HFF-Myc (cell line): ENCODE measurements around the gene PLEKHA4.
"Not testable (repeated sequence)": the region's sequence is repeated elsewhere in the genome, so short reads cannot be mapped to it uniquely, and the experiment has no call there.

Source experiments
- DNase-seq: peaks from one replicate; pipeline ENCODE4 v3.0.0-alpha.2; 2011; ENCODE audit warnings: low read depth; ENCODE audit errors: extremely low read depth
- H3K4me3 ChIP-seq: replicated peaks from 2 replicates; pipeline ENCODE4 v1.5.1; 2011; ENCODE audit warnings: low read depth, mild to moderate bottlenecking, control low read depth, low read length
- CTCF ChIP-seq: IDR thresholded peaks from 2 replicates; pipeline ENCODE4 v1.5.1; 2012; ENCODE audit warnings: mild to moderate bottlenecking, low read depth, low read length, control low read depth; ENCODE audit errors: missing control alignments

The PLEKHA4 gene

GRCh38 chr19:48873476-48874302 lies 5.3 kb upstream of the PLEKHA4 start:
- no peak for DNase-seq
- peak overlapping the region; percentile 98 for H3K4me3 ChIP-seq
- no peak for TF ChIP-seq CTCF

GRCh38 chr19:48872884-48873475 lies 4.6 kb upstream of the PLEKHA4 start:
- DNase-seq: peak; percentile 91
- no peak for TF ChIP-seq CTCF
- peak overlapping the region; percentile 98 for H3K4me3 ChIP-seq

GRCh38 chr19:48872182-48872883 lies 3.9 kb upstream of the PLEKHA4 start, which contains the start of gene PPP1R15A:
PPP1R15A (plus strand) TSS chr19:48872421; CDS start chr19:48873234, 813 bp downstream.
- no peak for TF ChIP-seq CTCF
- peak within 1 kb of the TSS; percentile 98 for H3K4me3 ChIP-seq
- peak; percentile 94 for DNase-seq

DNA sequence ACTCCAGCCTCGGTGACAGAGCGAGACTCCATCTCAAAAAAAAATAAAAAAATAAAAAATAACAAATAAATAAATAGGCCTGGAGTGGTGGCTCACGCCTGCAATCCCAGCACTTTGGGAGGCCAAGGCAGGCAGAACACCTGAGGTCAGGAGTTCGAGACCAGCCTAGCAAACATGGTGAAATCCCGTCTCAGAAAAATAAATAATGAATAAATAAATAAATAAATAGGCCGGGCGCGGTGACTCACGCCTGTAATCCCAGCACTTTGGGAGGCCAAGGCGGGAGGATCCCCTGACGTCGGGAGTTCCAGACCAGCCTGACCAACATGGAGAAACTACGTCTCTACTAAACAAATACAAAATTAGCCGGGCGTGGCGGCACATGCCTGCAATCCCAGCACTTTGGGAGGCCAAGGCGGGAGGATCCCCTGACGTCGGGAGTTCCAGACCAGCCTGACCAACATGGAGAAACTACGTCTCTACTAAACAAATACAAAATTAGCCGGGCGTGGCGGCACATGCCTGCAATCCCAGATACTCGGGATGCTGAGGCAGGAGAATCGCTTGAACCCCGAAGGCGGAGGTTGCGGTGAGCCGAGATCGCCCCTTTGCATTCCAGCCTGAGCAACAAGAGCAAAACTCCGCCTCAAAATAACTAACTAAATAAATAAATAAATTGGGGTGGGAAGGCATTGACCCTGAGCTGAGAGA lies 3.2 kb upstream of the PLEKHA4 start:
- H3K4me3 ChIP-seq, DNase-seq: not testable (repeated sequence)

DNA sequence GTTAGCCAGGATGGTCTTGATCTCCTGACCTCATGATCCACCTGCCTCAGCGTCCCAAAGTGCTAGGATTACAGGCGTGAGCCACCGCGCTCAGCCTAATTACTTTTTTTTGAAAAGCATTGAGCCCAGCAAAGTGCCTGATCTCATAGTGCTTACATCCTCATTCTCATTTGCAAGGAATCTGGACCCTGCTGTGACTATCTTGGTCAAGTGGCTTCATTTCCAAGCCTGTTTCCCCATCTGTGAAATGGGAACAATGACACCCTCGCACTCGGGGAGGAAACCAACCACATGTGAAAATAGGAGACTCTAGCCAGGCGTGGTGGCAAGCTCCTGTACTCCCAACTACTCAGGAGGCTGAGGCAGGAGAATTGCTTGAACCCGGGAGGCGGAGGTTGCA lies 1.6 kb upstream of the PLEKHA4 start:
- no peak for TF ChIP-seq CTCF
- no peak overlapping the region for H3K4me3 ChIP-seq
- no peak for DNase-seq

DNA sequence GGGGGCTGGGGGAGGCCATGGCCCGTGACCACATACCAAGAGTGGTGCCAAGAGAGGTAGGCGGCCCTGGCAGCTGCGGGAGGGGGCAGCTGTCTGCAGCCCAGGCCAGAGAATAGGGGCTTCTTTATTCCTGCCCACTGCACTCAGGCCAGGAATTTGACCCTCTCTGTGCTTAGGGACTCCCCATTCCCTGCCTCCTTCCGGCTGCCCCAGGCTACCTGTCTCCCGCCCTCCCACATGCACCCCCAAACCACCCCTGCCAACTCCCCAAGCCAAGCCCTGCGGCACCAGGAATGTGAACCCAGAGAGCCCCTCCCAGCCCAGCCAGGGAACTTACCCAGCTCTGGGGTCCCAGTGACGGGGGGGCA lies 687 bp downstream of the PLEKHA4 start:
- DNase-seq: no peak
- TF ChIP-seq CTCF: no peak
- peak overlapping the region; percentile 53 for H3K4me3 ChIP-seq
